SU-DHL-6 (cell line): ENCODE data around the gene WDR48.

Source experiments
- H2AFZ ChIP-seq: fragments of 200-600 bp; sonication (generic); 2 replicates; pipeline ENCODE4 v1.6.1; 2014; ENCODE audit warnings: low read depth, mild to moderate bottlenecking, moderate library complexity, mixed read lengths, antibody characterized with exemption, low read length; ENCODE audit not compliant: severe bottlenecking
- H3F3A ChIP-seq: fragments of 200-600 bp; shearing (Covaris generic); 2 replicates; pipeline ENCODE4 v1.6.0; 2016; ENCODE audit warnings: antibody characterized with exemption, mild to moderate bottlenecking; ENCODE audit not compliant: insufficient read depth
- H3K27ac ChIP-seq: fragments of 200-600 bp; sonication (generic); 2 replicates; pipeline ENCODE4 v1.5.1; 2016; ENCODE audit warnings: low read depth, mild to moderate bottlenecking, low read length, moderate library complexity, mixed read lengths
- H3K27me3 ChIP-seq: fragments of 200-600 bp; sonication (generic), shearing (Covaris generic); 2 replicates; pipeline ENCODE4 v1.6.0; 2014; ENCODE audit warnings: mild to moderate bottlenecking, low read length
- H3K36me3 ChIP-seq: fragments of 200-600 bp; sonication (generic); 2 replicates; pipeline ENCODE4 v1.6.1; 2014; ENCODE audit warnings: mild to moderate bottlenecking, low read length, mixed read lengths
- H3K4me2 ChIP-seq: fragments of 300-600, 200-600 bp; shearing (Covaris generic), sonication (generic); 2 replicates; pipeline ENCODE4 v1.6.0; 2014; ENCODE audit warnings: low read length, low read depth, mild to moderate bottlenecking; ENCODE audit not compliant: poor library complexity, severe bottlenecking
- H3K4me3 ChIP-seq: fragments of 200-600 bp; sonication (generic); 2 replicates; pipeline ENCODE4 v1.5.1; 2014; ENCODE audit warnings: antibody characterized with exemption, low read length, mild to moderate bottlenecking, mixed read lengths; ENCODE audit not compliant: insufficient read depth, poor library complexity, severe bottlenecking
- H3K79me2 ChIP-seq: fragments of 200-600 bp; sonication (generic); 2 replicates; pipeline ENCODE4 v1.6.1; 2014; ENCODE audit warnings: mild to moderate bottlenecking, low read length, moderate library complexity; ENCODE audit not compliant: insufficient read depth
- H3K9ac ChIP-seq: fragments of 200-600 bp; sonication (generic); 2 replicates; pipeline ENCODE4 v1.7.0; 2014; ENCODE audit warnings: mild to moderate bottlenecking, low read length
- H3K9me2 ChIP-seq: fragments of 200-600 bp; sonication (generic); replicated peaks from 2 replicates; pipeline ENCODE4 v1.6.1; 2014; ENCODE audit warnings: low read length; ENCODE audit not compliant: insufficient read depth
- H3K9me3 ChIP-seq: fragments of 200-600 bp; sonication (generic); 2 replicates; pipeline ENCODE4 v1.6.1; 2014; ENCODE audit warnings: low read length, mixed read lengths; ENCODE audit not compliant: insufficient read depth
- H4K20me1 ChIP-seq: fragments of 200-600 bp; sonication (generic); 2 replicates; pipeline ENCODE4 v1.6.1; 2014; ENCODE audit warnings: low read depth, mild to moderate bottlenecking, antibody characterized with exemption, low read length, moderate library complexity, mixed read lengths
- EZH2phosphoT487 ChIP-seq: fragments of 200-600 bp; sonication (generic), shearing (Covaris generic); conservative IDR thresholded peaks from 2 replicates; pipeline ENCODE4 v1.6.1; 2018; ENCODE audit warnings: mild to moderate bottlenecking, antibody characterized with exemption, low read length, moderate library complexity, mixed read lengths
- TF ChIP-seq, protein P1 (sequence below): fragments of 200-600 bp; sonication (generic); IDR thresholded peaks from one replicate; pipeline ENCODE4 v1.5.1; 2017; ENCODE audit warnings: antibody characterized with exemption, mild to moderate bottlenecking, low read length, moderate library complexity; ENCODE audit not compliant: insufficient read depth, poor library complexity, severe bottlenecking

WDR48 gene

DNA sequence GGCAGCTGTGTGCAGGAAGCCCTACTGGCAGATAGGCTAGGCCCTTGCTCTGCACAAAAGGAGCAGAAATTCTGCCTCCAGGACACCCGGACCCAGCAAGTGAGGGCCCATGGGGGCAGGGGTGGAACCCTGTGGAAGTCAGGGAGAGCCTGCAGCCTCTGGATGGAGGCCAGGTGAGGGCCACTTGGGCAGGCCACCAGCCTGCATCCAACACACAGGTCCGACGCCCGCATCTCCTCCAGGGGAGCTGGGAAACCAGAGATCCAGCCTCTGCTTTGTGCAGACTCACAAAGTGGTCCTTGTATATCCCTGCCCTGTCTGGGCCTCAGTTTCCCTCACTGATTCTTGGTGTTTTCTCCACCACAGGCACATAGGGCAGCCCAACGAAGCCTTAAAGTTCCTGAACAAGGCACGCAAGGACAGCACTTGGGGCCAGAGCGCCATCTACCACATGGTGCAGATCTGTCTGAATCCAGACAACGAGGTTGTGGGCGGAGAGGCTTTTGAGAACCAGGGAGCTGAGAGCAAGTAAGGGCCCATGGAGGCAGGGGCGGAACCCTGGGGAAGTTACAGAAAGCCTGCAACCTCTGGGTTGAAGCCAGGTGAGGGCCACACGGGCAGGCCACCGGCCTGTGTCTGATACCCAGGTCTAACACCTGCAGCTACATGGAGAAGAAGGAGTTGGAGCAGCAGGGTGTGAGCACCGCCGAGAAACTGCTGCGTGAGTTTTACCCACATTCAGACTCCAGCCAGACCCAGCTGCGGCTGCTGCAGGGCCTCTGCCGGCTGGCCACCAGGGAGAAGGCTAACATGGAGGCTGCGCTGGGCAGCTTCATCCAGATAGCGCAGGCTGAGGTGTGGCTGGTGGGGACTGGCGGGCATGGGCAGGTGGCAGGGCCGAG lies 85.0 kb downstream of the WDR48 start:
- H3K79me2 ChIP-seq, result no peaks in the 10 kb centered on the region
- H2AFZ ChIP-seq, result no peak overlapping the region
- no peak for TF ChIP-seq EZH2phosphoT487
- TF ChIP-seq, protein P1, sequence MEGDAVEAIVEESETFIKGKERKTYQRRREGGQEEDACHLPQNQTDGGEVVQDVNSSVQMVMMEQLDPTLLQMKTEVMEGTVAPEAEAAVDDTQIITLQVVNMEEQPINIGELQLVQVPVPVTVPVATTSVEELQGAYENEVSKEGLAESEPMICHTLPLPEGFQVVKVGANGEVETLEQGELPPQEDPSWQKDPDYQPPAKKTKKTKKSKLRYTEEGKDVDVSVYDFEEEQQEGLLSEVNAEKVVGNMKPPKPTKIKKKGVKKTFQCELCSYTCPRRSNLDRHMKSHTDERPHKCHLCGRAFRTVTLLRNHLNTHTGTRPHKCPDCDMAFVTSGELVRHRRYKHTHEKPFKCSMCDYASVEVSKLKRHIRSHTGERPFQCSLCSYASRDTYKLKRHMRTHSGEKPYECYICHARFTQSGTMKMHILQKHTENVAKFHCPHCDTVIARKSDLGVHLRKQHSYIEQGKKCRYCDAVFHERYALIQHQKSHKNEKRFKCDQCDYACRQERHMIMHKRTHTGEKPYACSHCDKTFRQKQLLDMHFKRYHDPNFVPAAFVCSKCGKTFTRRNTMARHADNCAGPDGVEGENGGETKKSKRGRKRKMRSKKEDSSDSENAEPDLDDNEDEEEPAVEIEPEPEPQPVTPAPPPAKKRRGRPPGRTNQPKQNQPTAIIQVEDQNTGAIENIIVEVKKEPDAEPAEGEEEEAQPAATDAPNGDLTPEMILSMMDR, result no peak
- no peaks in the 10 kb centered on the region for H3F3A ChIP-seq
- no peaks in the 10 kb centered on the region for H3K9me2 ChIP-seq
- no peaks in the 10 kb centered on the region for H3K9me3 ChIP-seq
- H3K36me3 ChIP-seq, result no peaks in the 10 kb centered on the region
- no peak overlapping the region for H3K4me3 ChIP-seq
- no peaks in the 10 kb centered on the region for H3K27me3 ChIP-seq
- no peak overlapping the region for H3K27ac ChIP-seq
- H4K20me1 ChIP-seq, result no peaks in the 10 kb centered on the region
- no peak overlapping the region for H3K4me2 ChIP-seq
- H3K9ac ChIP-seq, result no peak overlapping the region

- Histone ChIP-seq H3K9ac (no peak overlapping the region), H3K36me3 (no peaks in the 10 kb centered on the region), H3K27me3 (no peaks in the 10 kb centered on the region), H2AFZ (no peak overlapping the region), H3K9me3 (no peaks in the 10 kb centered on the region), H4K20me1 (no peaks in the 10 kb centered on the region), H3K79me2 (no peaks in the 10 kb centered on the region), H3F3A (no peaks in the 10 kb centered on the region), H3K4me3 (no peak overlapping the region), H3K4me2 (no peak overlapping the region), H3K27ac (no peak overlapping the region), H3K9me2 (no peaks in the 10 kb centered on the region)
- TF ChIP-seq EZH2phosphoT487, result no peak
- TF ChIP-seq, protein P1, result no peak
Observed at GRCh38 chr3:39137435-39137936, 85.7 kb downstream of the WDR48 start.

DNA sequence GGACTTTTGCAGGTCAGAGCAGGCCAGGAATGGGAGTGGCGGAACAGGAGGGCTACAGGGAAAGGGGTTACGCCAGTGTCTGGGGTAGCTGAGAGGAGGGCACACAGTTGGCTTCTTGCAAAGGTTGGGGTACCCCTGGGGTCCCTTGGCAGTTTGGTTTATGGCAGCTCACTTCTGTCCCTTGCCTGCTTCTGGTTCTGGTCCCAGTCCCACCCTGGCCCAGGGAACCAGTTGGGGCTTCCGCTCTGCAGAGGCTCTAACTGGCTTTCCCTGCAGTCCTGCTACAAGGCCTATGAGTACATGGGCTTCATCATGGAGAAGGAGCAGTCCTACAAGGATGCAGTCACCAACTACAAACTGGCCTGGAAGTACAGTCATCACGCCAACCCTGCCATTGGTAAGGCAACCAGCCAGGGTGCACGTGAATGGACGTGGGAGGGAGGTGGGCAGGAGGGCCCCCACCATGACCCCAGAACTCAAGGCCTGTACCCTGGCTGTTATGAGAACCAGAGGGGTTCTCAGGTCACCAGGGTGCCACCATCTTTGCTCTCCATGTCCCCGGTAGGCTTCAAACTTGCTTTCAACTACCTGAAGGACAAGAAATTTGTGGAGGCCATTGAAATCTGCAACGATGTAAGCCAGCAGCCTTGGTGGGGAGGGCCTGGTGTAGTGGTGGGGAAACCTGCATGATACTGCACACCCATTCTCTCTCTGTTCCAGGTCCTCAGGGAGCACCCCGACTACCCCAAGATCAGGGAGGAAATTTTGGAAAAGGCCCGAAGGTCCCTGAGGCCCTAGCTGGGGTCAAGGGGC lies 86.4 kb downstream of the WDR48 start:
- no peak overlapping the region for H3K9ac ChIP-seq
- H3F3A ChIP-seq, result no peaks in the 10 kb centered on the region
- no peaks in the 10 kb centered on the region for H3K9me2 ChIP-seq
- no peak overlapping the region for H3K4me2 ChIP-seq
- H3K27ac ChIP-seq, result no peak overlapping the region
- H4K20me1 ChIP-seq, result no peaks in the 10 kb centered on the region
- no peaks in the 10 kb centered on the region for H3K27me3 ChIP-seq
- no peak overlapping the region for H2AFZ ChIP-seq
- no peaks in the 10 kb centered on the region for H3K36me3 ChIP-seq
- H3K4me3 ChIP-seq, result no peak overlapping the region
- no peak for TF ChIP-seq EZH2phosphoT487
- TF ChIP-seq, protein P1, result no peak
- no peaks in the 10 kb centered on the region for H3K9me3 ChIP-seq
- H3K79me2 ChIP-seq, result no peaks in the 10 kb centered on the region
